Colonic mucosa (tissue), 4 donors: ENCODE measurements around the gene CCL15. TPM values are rescaled to one million over a fixed set of nuclear protein-coding genes. Genes with fewer than 3 reads are reported as not detected.
"Not testable (repeated sequence)": the region's sequence is repeated elsewhere in the genome, so short reads cannot be mapped to it uniquely, and the experiment has no call there.

Experiments
- DNase-seq: peaks from one replicate; pipeline ENCODE4 v3.0.0-alpha.2; 2020
- H3K27ac ChIP-seq: fragments of 200-600 bp; one replicate; pipeline ENCODE4 v1.8.0; 2021
- H3K27me3 ChIP-seq: fragments of 200-600 bp; one replicate; pipeline ENCODE4 v1.8.0; 2021
- H3K36me3 ChIP-seq: fragments of 200-600 bp; one replicate; pipeline ENCODE4 v1.8.0; 2021
- H3K4me1 ChIP-seq: fragments of 200-600 bp; one replicate; pipeline ENCODE4 v1.8.0; 2021; ENCODE audit warnings: mild to moderate bottlenecking
- H3K4me3 ChIP-seq: fragments of 200-600 bp; one replicate; pipeline ENCODE4 v1.8.0; 2021
- H3K9ac ChIP-seq, 2 donors: one replicate each; pipeline ENCODE4 v1.7.0; 2013; ENCODE audit warnings: control low read depth in 2 of 2, low read depth in 2 of 2, low read length in 2 of 2
- H3K9me3 ChIP-seq: fragments of 200-600 bp; one replicate; pipeline ENCODE4 v1.8.0; 2021
- intact Hi-C: fragments of 100-400 bp; cut with DNase I; formaldehyde crosslinking; loops from one replicate; pipeline ENCODE4 v1.14.1; 2022
- total RNA-seq, 2 donors: library from RNA; stranded (reverse); fragmentation: NEBNext Ultra II Directional in 1 of 2; extraction: Animal tissue kit (Norgen Biotek cat#: 25700) in 1 of 2; gene quantifications; one replicate each; pipeline ENCODE4 v1.2.1, GENCODE V29; 2021
- TF ChIP-seq, protein P1 (sequence below): fragments of 200-600 bp; IDR thresholded peaks from one replicate; pipeline ENCODE4 v1.8.0; 2022; ENCODE audit warnings: antibody characterized with exemption, mild to moderate bottlenecking
- donor health status: healthy.
- donor health status: DM: no; HTN: no; CAD: no.
- donor health status: DM: no; HTN: no; CAD: no.

CCL15 gene
- total RNA-seq, 2 donors from 2014 or later, result 37.2 to 54.4 TPM

- no peaks in the 10 kb centered on the region for H3K36me3 ChIP-seq
- TF ChIP-seq, protein P1, sequence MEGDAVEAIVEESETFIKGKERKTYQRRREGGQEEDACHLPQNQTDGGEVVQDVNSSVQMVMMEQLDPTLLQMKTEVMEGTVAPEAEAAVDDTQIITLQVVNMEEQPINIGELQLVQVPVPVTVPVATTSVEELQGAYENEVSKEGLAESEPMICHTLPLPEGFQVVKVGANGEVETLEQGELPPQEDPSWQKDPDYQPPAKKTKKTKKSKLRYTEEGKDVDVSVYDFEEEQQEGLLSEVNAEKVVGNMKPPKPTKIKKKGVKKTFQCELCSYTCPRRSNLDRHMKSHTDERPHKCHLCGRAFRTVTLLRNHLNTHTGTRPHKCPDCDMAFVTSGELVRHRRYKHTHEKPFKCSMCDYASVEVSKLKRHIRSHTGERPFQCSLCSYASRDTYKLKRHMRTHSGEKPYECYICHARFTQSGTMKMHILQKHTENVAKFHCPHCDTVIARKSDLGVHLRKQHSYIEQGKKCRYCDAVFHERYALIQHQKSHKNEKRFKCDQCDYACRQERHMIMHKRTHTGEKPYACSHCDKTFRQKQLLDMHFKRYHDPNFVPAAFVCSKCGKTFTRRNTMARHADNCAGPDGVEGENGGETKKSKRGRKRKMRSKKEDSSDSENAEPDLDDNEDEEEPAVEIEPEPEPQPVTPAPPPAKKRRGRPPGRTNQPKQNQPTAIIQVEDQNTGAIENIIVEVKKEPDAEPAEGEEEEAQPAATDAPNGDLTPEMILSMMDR, result no peak
- no peak overlapping the region for H3K4me3 ChIP-seq
- no peaks in the 10 kb centered on the region for H3K27me3 ChIP-seq
- H3K9ac ChIP-seq, result no peak overlapping the region
- no peaks in the 10 kb centered on the region for H3K4me1 ChIP-seq
- H3K27ac ChIP-seq, result peak overlapping the region; percentile 92
- no peaks in the 10 kb centered on the region for H3K9me3 ChIP-seq
- DNase-seq, result no peak
- intact Hi-C loops, result no loop called here
These were observed 1.3 kb upstream of the CCL15 start for GRCh38 chr17:36002631-36003030.

DNA sequence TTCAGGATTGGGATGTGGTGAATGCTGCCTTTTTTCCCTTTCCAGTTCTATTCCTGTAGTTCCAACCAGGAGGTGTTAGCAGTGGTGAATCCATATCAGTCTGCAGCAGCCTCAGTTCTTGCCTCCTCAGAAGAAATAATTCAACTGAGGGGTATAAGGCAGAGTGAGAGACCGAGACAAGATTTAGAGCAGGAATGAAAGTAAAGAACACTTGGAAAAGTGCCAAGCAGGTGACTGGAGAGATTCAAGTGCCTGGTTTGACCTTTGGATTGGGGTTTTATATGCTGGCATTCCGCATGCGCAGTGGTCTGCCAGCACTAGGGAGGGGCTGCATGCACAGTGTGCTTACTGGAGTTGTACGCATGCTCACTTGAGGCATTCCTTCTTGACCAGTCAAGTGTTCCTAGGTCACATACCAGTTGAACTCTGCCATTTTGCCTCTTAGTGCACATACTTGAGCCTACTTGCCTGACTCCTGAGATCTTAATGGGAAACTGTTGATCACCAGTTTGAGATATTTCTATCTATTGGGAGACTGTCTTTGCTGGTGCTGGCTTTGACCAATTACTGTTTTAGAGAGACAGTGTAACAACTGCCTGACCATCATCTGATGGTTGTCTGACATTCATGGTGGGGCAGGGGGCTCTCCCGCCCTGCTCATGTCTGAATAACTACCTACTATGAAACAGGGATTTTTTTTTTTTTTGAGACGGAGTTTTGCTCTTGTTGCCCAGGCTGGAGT is 680 bp upstream of the CCL15 start:
- H3K9me3 ChIP-seq, result no peaks in the 10 kb centered on the region
- peak overlapping the region in 1 of 2 donors; percentile 72 for H3K9ac ChIP-seq
- peak overlapping the region; percentile 25 for H3K4me3 ChIP-seq
- TF ChIP-seq, protein P1, result no peak
- no peaks in the 10 kb centered on the region for H3K27me3 ChIP-seq
- intact Hi-C loops, result no loop called here
- peak; percentile 96 for DNase-seq
- H3K4me1 ChIP-seq, result no peaks in the 10 kb centered on the region
- no peaks in the 10 kb centered on the region for H3K36me3 ChIP-seq
- peak overlapping the region; percentile 92 for H3K27ac ChIP-seq

DNA sequence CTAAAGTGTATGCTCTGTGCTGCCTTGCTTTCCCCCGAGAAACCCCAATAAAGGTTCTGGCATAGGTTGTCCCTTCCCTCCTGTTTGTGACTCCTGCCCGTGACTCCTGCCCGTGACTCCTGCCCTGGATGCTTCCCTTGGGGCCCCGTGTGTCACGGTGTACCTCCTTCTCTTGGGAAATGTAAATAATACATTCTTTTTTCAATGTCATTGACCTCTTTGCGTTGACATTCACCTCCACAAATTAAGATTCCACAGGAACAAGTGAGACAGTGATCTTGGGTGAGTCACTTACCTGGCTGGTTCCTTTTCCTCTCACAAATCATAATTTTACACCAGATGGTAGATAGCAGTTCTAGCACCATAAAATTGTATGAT is 632 bp downstream of the CCL15 start:
- Histone ChIP-seq H3K4me3 (peak overlapping the region; percentile 25), H3K9me3 (no peaks in the 10 kb centered on the region), H3K27me3 (no peaks in the 10 kb centered on the region), H3K36me3 (no peaks in the 10 kb centered on the region), H3K27ac (peak overlapping the region; percentile 92), H3K4me1 (no peaks in the 10 kb centered on the region), H3K9ac (peak overlapping the region in 1 of 2 donors; percentile 73)
- intact Hi-C loops, result no loop called here
- DNase-seq, result peak; percentile 36
- TF ChIP-seq, protein P1, result no peak

DNA sequence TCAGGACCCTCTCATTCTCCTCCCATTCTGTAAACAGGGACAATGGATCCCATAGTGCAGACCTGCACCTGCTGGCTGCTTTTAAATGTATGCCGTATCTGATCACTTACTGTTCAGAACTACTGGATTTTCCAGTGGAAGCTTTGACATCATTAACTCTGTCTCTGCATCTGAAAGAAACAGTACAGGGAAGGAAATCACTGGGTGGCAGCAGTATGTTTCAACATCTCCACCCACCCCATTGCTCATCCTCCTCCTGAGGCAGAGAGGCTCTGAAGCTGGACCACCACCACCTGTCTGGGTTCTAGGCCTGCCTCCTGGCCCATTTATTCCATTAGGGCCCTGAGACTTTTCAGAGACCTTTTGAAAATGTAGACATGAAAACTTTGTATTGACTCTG is 2.6 kb downstream of the CCL15 start:
- TF ChIP-seq, protein P1, result no peak
- no peak for DNase-seq
- H3K4me3 ChIP-seq, result no peak overlapping the region
- intact Hi-C loops, result no loop called here
- H3K9ac ChIP-seq, result no peak overlapping the region
- H3K36me3 ChIP-seq, result no peaks in the 10 kb centered on the region
- no peaks in the 10 kb centered on the region for H3K9me3 ChIP-seq
- H3K27ac ChIP-seq, result no peak overlapping the region
- H3K27me3 ChIP-seq, result no peaks in the 10 kb centered on the region
- H3K4me1 ChIP-seq, result no peaks in the 10 kb centered on the region

GRCh38 chr17:35998018-35998545 is 3.3 kb downstream of the CCL15 start:
- Histone ChIP-seq H3K27ac (no peak overlapping the region), H3K4me3 (no peak overlapping the region), H3K27me3 (no peaks in the 10 kb centered on the region), H3K9ac (no peak overlapping the region), H3K36me3 (no peaks in the 10 kb centered on the region), H3K9me3 (no peaks in the 10 kb centered on the region), H3K4me1 (no peaks in the 10 kb centered on the region)
- intact Hi-C loops, result no loop called here
- TF ChIP-seq, protein P1, result no peak
- no peak for DNase-seq

DNA sequence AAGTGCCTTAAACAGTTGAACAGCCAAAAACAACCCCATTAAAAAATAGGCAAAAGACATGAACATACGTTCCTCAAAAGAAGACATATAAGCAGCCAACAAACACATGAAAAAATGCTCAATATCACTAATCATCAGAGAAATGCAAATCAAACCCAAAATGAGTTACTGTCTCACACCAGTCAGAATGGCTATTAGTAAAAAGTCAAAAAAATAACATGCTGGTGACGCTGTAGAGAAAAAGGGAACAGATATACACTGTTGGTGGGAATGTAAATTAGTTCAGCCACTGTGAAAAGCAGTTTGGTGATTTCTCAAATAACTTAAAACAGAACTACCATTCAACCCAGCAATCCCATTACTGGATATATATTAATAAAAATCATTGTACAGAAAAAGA is 6.0 kb downstream of the CCL15 start:
- H3K4me3 ChIP-seq, DNase-seq, H3K9me3 ChIP-seq, H3K27me3 ChIP-seq, intact Hi-C loops, H3K4me1 ChIP-seq, H3K27ac ChIP-seq, H3K36me3 ChIP-seq, H3K9ac ChIP-seq: not testable (repeated sequence)
